AG10803 (cell line): ENCODE data around the gene BMP6.
A peak's percentile ranks its signal among the peaks of the same experiment; 100 is the strongest.

Experiments used
- DNase-seq: peaks from one replicate; pipeline ENCODE4 v3.0.0; 2010; ENCODE audit warnings: low read depth
- H3K4me3 ChIP-seq: 2 replicates; pipeline ENCODE4 v1.5.1; 2011; ENCODE audit warnings: mild to moderate bottlenecking, low read length, control low read depth
- CTCF ChIP-seq: conservative IDR thresholded peaks from 2 replicates; pipeline ENCODE4 v1.5.1; 2011; ENCODE audit warnings: mild to moderate bottlenecking, low read length, control low read depth, inconsistent platforms

BMP6 gene

DNA sequence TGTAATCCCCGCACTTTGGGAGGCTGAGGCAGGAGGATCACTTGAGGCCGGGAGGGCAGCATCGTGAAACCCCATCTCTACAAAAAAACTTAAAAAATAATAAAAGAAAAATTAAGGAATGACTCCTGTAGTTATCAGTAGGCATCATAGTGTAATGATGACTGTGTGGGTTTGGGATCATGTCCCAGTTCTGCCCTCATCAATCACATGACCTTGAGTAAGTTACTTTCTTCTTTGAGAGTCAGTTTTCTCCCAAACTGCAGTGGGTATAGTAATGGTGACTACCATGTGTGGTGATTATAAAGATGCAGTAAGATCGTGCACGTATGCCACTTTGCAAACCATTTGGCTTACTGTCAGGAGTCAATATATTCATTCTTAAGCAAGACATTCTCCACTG is 95.5 kb downstream of the BMP6 start:
- no peak for TF ChIP-seq CTCF
- peak; percentile 55 for DNase-seq
- H3K4me3 ChIP-seq: no peak overlapping the region

GRCh38 chr6:7823552-7823951 is 97.7 kb downstream of the BMP6 start:
- no peak for TF ChIP-seq CTCF

DNA sequence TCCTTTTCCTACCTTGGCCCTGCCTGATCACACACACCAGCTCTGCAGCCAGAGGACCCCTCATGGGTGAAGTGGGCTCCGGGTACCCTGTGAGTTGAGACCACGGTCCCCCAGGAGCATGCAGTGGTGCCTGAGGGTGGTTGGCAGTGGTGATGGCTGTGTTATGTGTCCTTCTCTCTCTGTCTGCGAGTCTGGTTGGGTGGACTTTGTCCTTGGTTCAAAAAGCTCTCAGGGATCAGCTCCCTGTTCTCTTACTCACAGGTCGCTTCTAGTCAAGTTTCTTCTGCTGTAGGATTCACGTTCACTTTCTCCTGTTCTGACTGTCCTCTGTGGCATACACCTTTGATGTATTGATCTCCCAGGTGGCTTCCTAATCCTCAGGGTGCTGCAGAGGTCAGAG is 100.1 kb downstream of the BMP6 start:
- no peak for TF ChIP-seq CTCF
- H3K4me3 ChIP-seq: no peak overlapping the region
- DNase-seq: no peak

More at GRCh38 chr6:7823552-7823951, 97.7 kb downstream of the BMP6 start:
- DNase-seq: no peak
- H3K4me3 ChIP-seq: no peak overlapping the region

- H3K4me3 ChIP-seq: no peak overlapping the region
- no peak for TF ChIP-seq CTCF
- peak; percentile 63 for DNase-seq
Observed at GRCh38 chr6:7827142-7827541, 101.2 kb downstream of the BMP6 start.

- no peak overlapping the region for H3K4me3 ChIP-seq
- no peak for TF ChIP-seq CTCF
- DNase-seq: no peak
Observed at GRCh38 chr6:7828124-7828523, 102.2 kb downstream of the BMP6 start.

- no peak for DNase-seq
- H3K4me3 ChIP-seq: no peak overlapping the region
- TF ChIP-seq CTCF: no peak
Observed at GRCh38 chr6:7832904-7833750, 107.2 kb downstream of the BMP6 start.

GRCh38 chr6:7833751-7834070 is 107.8 kb downstream of the BMP6 start:
- peak; percentile 23 for DNase-seq
- TF ChIP-seq CTCF: no peak
- H3K4me3 ChIP-seq: no peak overlapping the region
